Measurements from ENCODE around the gene KIRREL3.

Gene KIRREL3

DNA sequence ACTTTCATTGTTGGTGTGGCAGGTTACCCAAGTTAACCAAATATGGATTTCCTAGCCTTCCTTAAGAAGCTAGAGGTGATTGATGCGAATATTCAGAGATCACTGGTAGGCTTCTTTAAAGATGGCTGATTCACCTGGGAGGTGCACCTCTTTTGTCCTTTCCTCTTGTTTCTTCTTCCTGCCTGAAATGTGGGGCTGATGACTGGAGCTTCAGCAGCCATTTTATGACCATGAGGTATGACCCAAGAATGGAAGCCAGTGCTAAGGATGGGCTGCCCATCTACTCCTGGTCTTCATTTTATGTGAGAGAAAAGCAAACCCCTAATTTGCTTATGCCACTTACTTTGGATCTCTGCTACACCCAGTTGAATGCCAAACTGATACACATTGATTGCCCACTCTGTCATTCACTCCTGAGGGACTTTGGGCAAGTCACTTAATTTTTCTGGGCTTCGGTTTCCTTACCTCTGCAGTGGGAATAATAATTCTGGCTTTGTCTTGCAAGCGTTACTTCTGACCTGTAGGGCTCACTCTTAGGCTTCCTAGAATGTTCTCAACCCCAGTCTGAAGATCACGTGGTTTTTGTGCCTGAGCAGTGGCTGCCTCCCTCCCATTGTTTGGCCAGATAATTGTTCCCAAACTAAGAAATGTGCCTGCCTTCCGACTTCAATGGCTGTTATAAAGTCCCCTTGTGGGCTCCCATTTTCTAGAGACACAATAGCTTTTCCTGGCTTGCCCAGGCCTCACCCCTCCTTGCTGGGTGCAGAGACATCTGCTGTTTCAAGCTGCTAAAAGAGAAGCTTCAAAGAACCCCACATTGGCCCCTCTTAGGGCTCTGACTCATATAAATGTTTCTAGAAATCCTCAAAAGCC lies 402.0 kb downstream of the KIRREL3 start:
- DNase-seq (ENCODE audit: low spot score) = no peak

DNA sequence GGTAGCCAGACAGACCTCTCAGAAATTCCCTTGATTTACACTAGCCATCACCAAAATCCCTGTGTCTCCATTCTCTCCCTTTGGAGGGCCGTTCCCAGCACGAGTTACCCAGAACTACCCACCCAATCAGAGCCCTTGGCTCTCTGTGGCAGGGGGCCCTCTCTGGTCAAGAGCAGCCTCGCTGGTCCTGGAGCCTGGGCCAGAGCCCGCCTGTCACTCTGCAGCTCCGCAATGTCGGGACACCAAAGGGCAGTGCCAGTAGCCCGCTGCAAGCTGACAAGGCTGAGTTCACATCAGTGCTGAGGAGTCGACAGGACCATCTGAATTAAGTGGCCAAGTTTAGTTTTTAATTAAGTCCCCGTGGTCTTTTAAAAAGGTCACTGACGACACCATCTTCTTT lies 403.5 kb downstream of the KIRREL3 start:
- DNase-seq (ENCODE audit: low spot score) = no peak

DNA sequence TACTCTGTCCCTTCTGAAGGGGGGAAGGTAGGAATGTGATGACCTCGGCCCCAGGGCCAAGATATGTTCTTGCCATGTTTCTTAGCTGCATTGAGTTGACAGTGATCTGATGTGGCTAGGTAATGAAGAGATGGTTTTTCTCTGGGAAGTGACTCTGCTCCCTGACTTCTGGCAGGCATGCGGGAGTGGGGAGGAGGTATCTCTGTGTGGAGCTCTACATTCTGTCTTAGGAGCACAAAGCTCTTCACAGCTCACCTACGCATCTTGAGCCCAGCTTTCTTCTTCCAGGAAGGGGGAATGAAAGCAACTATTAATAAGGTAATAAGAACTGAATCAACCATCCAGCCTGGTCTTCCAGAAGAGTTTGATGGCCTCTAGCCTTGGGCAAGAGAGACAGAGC lies 404.1 kb downstream of the KIRREL3 start:
- DNase-seq (ENCODE audit: low spot score) = no peak

DNA sequence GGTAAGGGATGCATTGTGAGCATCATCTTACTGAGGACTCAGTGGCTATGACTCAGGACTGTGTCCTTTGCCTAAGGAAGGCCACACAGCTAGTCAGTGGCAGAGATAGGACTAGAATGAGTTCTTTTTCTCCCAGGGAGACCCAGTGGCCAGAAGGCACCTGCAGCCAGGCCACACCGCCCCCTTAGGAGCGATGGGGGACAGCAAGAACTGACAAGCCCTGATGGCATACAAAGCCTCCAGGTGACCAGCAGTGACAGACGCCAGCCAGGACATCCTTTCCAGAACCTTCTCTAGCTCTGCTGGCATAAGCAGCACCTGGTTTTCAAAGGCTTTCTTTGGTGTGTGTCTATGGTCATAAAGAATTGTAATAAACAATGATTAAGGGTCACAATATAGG lies 405.0 kb downstream of the KIRREL3 start:
- no peak for DNase-seq (ENCODE audit: low spot score)

DNA sequence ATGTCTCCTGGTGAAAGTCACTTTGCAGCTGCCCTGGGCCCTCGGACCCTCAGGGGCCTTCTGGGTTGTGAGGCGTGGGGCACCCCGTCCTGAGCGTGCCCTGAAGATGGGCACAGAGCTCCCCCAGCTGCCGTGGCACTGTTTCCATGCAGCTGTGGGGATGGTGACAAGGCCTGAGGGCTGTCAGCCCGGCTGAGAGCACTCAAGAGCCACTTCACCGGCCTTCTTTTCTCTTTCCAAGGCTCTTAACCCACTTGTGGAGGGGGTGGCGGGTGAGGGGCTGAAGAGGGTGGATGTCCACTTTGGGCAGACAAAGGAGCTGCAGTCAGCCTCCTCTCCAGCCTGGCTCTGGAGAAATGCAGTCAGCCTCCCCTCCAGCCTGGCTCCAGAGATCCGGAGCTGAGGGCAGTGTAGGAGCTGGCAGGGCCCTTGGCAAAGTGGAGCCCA lies 405.6 kb downstream of the KIRREL3 start:
- no peak for DNase-seq (ENCODE audit: low spot score)

DNA sequence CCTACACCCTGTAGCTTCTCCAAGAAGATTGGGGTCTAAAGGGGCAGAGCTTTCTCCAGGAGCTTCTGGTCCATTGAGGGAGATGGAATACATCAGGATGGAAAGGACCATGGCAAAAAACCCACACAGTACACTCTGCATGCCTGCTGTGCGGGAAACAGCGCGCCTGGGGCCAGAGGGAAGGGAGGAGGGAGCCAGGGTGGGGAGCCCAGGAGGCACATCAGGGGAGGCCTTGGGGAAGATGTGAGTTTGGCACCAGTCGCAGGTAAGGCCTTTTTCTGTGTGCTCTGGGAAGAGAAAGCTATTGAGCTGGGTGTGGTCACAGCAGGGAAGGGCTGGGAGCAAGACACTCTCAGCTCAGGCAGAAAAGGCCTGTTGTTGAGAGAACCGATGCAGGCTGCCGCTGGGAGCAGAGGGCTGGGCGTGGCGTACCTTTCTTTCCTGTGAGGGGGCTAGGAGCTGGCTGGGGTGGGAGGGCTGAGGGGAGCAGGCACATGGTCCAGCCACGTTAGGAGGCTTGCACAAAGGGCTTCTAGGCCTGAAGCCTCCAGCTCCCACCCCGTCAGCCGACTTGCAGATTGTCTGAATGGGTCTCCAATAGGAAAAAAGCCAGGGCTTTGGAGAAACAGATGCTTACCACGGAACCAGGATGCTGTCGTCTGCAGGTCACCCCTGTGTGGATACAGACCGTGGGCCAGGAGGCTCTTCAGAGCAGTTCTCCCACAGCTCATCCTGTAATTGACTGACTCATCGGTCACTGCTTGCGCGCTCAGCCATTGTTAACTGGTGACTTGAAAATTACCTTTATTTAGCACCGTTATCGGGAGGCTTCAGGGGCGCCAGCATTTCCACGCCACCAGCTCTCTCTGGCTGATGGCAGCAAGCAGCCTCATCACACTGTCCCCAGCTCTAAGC lies 407.8 kb downstream of the KIRREL3 start:
- DNase-seq (ENCODE audit: low spot score) = no peak

DNA sequence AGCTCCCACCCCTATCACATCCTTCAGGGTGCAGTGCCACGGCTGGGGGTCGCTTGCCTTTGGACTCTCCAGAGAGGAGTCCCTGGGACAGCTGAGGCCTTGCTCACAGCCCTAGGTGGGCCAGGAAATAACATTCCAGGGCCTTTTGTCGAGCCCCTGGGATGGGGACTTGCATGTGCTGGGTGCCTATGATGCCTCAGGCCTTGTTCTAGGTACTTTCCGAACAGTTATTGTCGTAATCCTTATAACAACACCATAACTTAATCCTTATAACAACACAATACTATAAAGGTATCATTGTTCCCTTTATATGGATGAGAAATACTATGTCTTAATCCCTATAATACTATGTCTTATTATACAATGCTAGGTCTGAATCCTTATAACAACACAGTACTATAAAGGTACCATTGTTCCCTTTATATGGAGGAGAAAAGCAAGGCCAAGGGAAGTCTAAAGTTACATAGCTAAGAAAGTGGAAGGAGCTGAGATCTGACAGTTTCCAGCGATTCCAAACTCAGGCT lies 408.5 kb downstream of the KIRREL3 start:
- DNase-seq (ENCODE audit: low spot score) = no peak

DNA sequence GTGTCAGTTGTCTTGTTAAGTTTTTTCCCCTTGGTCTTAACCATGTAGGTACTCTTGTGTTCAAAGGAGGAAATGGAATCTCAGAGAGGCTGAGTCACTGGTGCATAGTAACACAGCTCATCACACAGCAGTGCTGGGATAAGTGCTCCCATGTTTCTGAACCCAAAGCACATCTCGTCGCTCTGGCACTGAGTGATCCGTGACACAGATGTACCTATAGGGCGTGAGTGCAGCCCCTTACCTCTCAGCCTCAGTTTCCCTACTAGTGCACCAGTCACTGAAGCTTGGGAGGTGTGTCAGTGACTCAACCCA lies 411.1 kb downstream of the KIRREL3 start:
- no peak for DNase-seq (ENCODE audit: low spot score)

DNA sequence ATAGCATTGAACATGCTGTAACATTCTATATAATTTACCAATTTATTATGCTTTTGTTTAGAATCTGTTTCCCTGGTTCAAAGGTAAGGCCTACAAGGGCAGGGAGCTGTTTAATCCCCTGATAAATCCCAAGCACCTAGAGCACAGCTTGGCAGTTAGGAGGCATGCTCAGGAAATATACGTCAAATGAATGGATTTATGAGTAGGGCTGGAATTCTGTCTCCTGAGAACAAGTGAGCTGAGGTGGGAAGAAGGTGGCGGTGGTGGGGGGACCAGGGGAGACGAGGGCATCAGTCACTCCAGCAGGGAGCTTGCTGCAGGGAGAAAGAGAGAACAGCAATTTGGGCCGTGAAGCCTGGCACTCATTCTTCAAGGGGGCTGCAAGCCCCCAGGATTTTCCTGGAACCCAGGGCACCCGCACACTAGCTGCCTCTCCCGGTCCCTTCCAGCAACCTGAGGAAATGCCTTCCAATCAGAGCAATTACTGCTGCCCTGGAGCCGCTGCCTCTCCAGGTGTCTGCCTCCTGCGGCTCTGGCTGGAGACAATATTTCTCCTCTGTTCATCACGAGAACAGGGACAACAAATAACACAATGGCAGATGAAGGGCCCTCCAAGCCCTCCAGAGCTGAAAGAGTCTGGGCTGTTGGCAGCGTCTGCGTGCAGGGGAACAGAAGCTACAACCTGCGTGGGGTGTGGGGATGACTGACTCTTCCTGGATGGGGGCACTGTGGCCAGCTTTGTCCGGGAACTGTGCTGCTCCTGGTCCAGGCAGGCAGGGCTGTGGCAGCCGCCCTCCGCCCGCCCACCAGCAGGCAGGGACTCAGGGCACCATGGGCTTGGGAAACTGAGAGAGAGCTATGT lies 411.7 kb downstream of the KIRREL3 start:
- DNase-seq (ENCODE audit: low spot score) = no peak

DNA sequence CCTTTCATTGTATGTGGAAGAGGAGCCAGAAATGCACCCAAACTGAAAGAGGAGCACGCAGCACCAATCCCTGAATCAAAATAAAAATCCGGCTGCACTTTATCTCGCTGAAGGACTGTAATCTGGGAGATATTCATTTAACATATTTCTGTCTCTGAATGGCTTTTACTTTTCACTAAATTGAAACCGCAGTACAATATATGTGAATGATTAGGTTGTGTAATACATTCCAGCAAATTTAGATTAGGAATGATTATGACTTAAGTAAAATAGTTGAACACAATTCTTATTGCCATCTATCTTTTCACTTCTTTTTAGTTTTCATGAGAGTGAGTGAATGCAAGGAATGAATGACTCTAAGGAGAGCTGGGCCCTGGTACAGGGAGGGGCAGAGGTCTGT lies 413.0 kb downstream of the KIRREL3 start:
- no peak for DNase-seq (ENCODE audit: low spot score)

DNA sequence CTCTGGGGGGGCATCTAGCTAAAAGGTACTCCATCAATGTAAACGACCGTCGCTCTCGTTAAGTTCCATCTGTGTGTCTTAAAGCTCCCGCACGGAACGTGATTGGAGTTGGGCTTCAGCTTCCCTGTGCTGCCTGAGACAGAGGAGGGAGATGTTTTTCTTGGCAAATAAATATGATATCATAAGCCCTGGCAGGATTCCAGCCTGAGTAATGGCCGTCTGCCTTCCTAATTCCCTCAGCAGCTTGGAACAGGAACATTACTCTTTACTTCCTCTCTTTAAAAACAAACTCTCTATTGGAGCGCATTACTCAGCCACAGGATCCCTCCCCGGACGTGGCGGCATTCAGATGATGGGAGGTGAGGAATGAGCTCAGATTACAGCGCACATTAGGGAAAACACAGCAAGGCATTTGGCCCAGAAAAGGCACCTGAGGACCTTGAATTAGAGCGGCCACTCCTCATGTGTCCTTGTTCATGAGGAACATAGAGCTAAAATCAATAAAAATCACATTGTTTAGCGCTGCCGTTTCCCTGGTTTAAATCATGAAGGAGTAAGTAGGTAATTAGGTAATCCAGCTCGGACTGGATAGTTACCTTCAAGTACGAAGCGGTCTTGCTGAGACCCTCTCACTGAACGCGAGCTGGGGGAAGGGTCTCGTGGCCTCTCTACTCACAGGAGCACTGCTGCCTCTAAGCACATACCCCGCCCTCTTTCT lies 414.6 kb downstream of the KIRREL3 start:
- no peak for DNase-seq (ENCODE audit: low spot score)

DNA sequence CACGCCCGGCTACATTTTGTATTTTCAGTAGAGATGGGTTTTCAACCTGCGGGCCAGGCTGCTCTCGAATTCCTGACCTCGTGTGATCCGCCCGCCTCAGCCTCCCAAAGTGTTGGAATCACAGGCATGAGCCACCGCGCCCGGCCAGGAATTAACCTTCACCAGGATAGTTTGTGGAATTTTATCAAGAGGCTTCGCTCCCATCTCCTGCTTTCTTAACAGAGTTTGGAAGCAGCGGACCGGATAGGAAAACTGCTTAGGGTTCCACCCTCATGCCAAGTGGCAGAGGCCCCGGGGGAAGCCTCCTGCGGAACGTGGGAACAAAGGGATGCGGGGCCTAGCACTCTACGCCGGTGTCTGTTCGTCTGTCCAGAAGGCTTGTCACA lies 415.2 kb downstream of the KIRREL3 start:
- no peak for DNase-seq (ENCODE audit: low spot score)

DNA sequence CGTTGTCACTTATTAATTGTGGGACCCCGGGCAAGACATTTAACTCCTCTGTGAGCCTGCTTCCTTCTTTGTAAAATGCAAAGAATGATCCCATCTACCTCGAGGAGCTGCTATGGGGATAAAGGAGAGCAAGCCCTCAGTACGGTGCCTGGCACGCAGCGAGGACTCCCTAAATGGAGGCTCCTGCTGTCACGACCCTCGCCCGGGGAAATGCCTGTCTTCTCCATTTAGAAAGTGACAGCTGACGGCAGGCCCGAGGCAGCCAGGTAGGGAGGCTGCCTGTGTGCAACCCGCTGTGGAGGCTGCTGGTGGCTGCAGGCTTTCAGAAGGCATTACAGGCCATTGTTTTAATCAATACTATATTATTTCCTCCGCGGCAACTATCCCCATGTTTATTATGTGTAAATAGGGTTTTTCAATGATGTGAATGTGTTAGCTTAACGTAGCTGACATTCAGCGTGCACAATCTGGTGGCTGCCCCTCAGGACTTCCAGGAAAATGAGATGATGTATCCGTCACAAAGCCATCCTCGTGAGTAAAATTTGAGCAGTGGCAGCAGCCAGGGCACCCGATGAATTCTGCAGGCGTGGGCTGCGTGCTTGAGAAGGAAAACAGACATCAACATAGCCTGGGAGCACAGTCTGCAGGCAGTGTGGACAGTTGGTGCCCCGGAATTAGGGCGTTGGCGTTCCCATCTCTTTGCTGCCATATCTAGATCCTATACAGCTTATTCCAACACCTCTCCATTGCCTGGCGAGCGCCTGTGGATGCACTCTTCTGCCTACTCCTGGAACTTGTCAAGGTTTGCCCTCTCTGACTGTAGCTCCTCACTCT lies 416.8 kb downstream of the KIRREL3 start:
- DNase-seq (ENCODE audit: low spot score) = no peak

DNA sequence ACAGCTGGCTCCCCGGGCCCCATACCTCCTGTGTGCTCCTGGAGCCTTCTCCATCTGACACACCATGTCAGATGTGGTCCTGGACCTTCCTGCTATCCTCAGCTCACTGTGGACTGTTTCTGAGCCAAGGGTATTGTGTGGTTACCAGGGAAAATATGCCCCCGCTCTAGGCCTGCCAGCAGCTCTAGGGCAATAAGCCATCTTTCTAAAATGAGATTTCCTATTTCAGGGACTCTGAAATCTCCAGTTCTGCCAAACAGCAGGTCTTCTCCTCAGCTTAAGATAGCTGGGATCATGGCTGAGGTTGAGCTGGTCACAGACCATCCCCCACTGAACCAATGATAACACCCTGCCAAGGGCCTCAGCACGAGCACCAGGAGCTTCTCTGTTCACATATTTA lies 417.5 kb downstream of the KIRREL3 start:
- DNase-seq (ENCODE audit: low spot score) = no peak

DNA sequence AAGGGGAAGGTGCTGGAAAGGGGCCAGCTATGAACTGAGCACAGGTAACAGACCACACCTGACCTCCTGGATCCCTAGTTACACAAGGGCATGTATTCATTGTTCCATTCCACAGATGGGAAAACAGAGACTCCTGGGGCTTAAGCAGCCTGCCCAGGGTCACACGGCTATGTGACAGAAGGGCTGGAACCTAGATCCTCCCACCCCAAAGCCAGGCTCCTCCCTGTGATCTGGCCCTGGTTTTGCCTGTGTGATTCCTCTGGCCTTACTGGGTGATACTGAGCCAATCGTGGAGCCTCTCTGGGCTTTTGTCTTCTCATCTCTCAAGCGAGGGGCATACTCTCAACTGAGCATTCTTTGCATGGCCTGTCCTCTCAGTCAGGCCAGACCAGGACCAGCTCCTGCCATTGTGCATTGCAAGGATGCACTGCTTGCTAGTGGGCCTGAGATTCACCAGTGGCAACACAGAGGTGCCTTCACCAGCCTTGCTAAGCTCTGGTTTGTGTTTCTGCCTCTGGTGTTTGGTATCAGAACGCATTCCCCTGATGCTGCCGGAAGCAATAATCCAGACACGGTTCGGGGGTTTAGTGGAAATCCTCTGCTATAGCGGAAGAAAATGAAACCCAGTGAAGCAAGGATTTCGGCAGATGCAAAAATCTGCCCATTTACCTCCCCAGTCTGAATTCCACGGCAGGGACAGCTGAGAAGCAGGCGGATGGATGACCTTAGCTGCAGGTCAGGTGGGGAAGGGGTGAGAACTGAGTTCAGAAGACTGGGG lies 418.5 kb downstream of the KIRREL3 start:
- no peak for DNase-seq (ENCODE audit: low spot score)

DNA sequence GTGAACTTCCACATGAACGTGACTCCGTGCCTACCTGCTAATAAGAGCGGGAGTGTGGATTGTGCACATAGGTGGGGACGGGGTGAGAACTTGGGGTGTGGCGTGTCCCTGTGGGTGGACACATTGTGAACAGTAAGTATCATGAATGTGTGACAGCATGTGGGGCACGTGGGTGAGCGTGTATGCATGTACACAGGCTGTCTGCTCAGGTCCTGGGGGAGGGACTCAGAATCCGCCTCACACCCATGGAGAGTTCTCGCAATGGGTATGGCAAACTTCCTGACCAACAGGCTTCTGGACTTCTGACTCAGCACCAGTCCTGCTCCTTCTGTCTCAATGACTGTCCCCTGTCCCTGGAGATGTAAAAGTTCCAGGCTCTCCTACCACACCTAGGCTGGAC lies 422.1 kb downstream of the KIRREL3 start:
- DNase-seq (ENCODE audit: low spot score) = no peak

DNA sequence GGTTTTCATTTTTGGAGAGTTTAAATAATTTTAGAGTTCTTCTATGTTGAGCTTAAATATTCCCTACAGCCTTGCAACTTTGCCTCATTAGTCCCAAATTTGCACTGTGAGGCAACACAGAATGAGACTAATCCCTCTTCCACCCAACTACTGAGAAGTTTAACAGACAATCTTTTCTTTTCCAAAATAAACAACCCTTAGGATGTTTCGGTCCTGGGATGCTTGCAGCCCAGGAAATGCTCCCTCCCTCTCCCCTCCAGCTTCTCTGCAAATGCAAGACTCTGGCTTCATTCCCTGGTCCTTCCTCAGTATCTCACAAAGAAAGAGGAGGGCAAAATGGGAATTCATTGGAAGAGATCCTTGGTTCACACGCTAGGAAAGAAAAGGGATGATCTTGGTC lies 422.5 kb downstream of the KIRREL3 start:
- no peak for DNase-seq (ENCODE audit: low spot score)

DNA sequence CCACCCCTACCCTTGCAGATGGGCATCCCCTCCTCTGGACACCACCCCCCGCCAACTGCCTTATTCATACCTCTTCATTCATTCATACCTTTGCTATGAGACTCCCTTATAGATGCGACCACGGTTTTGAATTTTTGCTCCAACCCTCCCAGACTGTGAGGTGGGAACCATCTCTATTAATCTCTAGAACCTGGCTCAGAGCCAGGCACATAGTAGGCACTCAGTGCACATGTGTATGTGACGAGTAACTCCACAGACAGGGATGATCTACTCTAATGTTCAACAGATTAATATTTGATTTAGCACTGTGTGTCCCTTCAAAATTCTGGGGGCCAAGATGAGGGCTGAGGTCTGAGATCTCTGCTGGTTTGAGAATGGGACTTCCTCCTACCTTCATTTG lies 424.7 kb downstream of the KIRREL3 start:
- no peak for DNase-seq (ENCODE audit: low spot score)

DNA sequence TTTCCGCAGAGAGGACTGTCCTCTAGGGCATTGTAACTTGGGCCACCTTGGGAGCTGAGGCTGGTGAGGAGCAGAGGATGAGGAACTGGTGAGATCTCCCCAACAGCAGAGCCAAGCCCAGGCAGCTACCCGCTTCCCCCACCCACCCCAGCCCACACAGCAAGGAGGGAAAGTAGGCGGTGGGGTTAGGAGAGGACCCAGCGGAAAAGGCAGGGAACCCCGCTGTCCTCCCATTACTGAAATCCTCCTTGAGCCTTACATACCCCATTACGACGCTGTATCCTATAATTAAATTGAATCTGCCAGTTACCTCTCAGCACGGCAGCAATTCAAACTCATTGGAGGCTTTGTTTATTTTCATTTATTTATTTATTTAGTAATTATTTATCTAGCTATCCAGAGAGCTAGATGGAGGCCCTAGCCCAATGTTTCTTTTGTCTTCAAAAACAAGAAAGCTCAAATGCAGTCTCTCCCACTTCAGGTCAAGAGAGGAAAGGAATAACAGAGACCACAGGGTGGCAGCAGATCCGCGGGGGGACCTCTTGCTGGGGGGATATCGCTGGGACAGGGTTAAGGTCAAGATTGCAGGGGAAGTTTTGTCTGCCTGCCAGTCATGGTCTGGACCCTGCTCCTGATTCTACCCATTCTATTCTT lies 427.1 kb downstream of the KIRREL3 start:
- DNase-seq (ENCODE audit: low spot score) = no peak

Data from activated CD4-positive, alpha-beta T cell treated with anti-CD3 and anti-CD28 coated beads, Interleukin-2, Interleukin-4, amounts not matched to agents 100 ng/mL and 50 ng/mL, durations not matched to agents 16 hours and 8 hours (primary cell).